ENCODE measurements around the gene SSTR4. TPM values are rescaled to one million over a fixed set of nuclear protein-coding genes. Genes with fewer than 3 reads are reported as not detected.

Gene SSTR4
- total RNA-seq, 2 donors from 2014 or later, result not detected

DNA sequence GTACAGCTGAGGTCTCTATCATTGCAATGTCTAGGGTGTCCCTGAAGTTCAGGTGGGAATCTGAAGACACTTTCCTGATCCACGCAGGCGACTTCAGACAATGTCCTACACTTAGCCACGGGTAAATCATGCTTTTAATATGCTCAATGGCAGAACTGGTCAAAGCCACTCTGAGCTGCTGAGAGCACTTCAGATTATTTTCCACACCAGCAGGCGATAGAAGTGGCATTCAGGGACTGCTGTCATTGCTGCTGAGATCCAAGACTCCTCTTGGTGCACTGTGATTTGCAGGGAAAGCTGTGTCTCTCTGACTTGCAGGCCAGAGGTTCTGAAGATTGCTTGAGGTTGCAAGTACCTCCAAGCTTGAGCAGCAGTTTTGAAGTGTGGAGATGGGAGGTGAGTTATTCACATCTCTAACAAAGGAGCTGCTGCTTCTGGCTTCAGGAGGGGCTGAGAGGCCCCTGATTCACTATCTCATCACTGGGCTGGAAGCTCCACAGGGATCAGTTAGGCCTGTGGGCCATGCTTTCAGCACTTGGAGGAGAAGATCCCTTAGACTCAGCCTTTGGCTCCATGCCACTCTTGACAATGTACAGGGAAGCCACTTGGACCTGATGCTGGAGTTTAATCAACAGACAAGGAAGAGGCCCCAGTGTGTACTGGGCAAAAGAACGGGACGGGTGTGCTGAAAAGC lies 2.9 kb upstream of the SSTR4 start:
- no peak for DNase-seq (ENCODE audit: low spot score)
- Histone ChIP-seq H3K27ac (no peak overlapping the region), H3K4me1 (peaks cover 0 to 19% of the 10 kb centered on the region in 2 donors), H3K9me3 (no peaks in the 10 kb centered on the region), H3K27me3 (peaks cover 5 to 14% of the 10 kb centered on the region in 2 donors), H3K36me3 (no peaks in the 10 kb centered on the region), H3K4me3 (no peak overlapping the region)
- TF ChIP-seq CTCF (IDR thresholded peaks at IDR 0.05), result no peak

- H3K4me3 ChIP-seq, result no peak overlapping the region
- no peak overlapping the region for H3K27ac ChIP-seq
- H3K27me3 ChIP-seq, result peaks cover 5 to 14% of the 10 kb centered on the region in 2 donors
- H3K36me3 ChIP-seq, result no peaks in the 10 kb centered on the region
- no peak for DNase-seq (ENCODE audit: low spot score)
- H3K4me1 ChIP-seq, result peaks cover 0 to 19% of the 10 kb centered on the region in 2 donors
- no peaks in the 10 kb centered on the region for H3K9me3 ChIP-seq
- TF ChIP-seq CTCF (IDR thresholded peaks at IDR 0.05), result no peak
These were observed 2.4 kb upstream of the SSTR4 start for GRCh38 chr20:23032750-23033078.

DNA sequence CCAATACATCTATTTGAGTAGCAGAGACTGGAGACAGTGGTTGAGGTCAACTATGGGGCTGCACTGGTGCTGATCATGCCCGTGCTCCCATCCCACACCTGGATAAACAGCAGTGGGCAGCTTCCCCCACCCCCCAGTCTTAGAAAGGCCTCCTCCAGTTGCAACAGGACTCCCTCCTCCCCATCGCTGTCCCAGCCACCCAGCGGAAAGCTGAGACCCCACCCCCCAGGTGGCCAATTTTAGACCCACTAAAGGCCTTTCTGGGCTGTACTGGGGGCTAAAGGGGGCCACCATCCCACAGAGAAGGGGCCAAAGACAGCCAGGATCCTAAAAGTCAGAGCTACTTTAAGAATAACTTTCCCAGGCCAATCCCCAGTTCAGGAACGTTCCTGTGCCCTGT lies 1.2 kb upstream of the SSTR4 start:
- Histone ChIP-seq H3K27ac (no peak overlapping the region), H3K4me1 (peaks cover 0 to 19% of the 10 kb centered on the region in 2 donors), H3K9me3 (no peaks in the 10 kb centered on the region), H3K27me3 (peaks cover 5 to 14% of the 10 kb centered on the region in 2 donors), H3K36me3 (no peaks in the 10 kb centered on the region), H3K4me3 (no peak overlapping the region)
- no peak for TF ChIP-seq CTCF (IDR thresholded peaks at IDR 0.05)
- no peak for DNase-seq (ENCODE audit: low spot score)

DNA sequence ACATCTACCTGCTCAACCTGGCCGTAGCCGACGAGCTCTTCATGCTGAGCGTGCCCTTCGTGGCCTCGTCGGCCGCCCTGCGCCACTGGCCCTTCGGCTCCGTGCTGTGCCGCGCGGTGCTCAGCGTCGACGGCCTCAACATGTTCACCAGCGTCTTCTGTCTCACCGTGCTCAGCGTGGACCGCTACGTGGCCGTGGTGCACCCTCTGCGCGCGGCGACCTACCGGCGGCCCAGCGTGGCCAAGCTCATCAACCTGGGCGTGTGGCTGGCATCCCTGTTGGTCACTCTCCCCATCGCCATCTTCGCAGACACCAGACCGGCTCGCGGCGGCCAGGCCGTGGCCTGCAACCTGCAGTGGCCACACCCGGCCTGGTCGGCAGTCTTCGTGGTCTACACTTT lies 619 bp downstream of the SSTR4 start:
- no peak for DNase-seq (ENCODE audit: low spot score)
- no peaks in the 10 kb centered on the region for H3K9me3 ChIP-seq
- TF ChIP-seq CTCF (IDR thresholded peaks at IDR 0.05), result no peak
- no peak overlapping the region for H3K4me3 ChIP-seq
- H3K27me3 ChIP-seq, result peaks cover 5 to 11% of the 10 kb centered on the region in 2 donors
- H3K27ac ChIP-seq, result no peak overlapping the region
- no peaks in the 10 kb centered on the region for H3K36me3 ChIP-seq
- peaks cover 0 to 19% of the 10 kb centered on the region in 2 donors for H3K4me1 ChIP-seq

- Histone ChIP-seq H3K27ac (no peak overlapping the region), H3K36me3 (no peaks in the 10 kb centered on the region), H3K27me3 (peaks cover 5 to 11% of the 10 kb centered on the region in 2 donors), H3K9me3 (no peaks in the 10 kb centered on the region), H3K4me1 (peaks cover 0 to 19% of the 10 kb centered on the region in 2 donors), H3K4me3 (no peak overlapping the region)
- TF ChIP-seq CTCF (IDR thresholded peaks at IDR 0.05), result no peak
- DNase-seq (ENCODE audit: low spot score), result no peak
These were observed 1.3 kb downstream of the SSTR4 start for GRCh38 chr20:23036371-23036770.

DNA sequence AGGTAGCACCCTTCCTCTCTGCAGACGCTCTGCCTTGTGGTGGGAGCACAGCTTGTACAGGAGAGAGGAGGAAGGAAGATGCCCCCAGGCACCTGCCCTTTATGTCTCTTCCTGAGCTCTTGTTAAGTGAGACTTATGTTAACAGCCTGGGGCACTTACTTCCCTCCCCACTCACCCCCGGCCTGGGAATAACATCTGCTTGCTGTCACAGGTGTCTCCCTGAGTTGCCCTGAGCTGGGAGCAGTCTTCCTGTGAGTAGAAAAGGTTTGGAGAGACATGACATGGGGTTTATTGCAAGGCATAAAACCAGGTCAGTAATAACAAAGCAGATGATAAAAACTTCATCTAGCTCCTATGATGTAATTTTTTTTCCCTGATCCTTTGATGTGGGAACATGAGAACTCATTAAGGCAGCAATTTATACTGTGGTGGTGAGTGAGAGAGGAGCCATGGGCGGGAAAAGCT lies 1.9 kb downstream of the SSTR4 start:
- Histone ChIP-seq H3K27me3 (peaks cover 5 to 11% of the 10 kb centered on the region in 2 donors), H3K27ac (no peak overlapping the region), H3K4me1 (peaks cover 0 to 14% of the 10 kb centered on the region in 2 donors), H3K9me3 (no peaks in the 10 kb centered on the region), H3K36me3 (no peaks in the 10 kb centered on the region), H3K4me3 (no peak overlapping the region)
- no peak for DNase-seq (ENCODE audit: low spot score)
- TF ChIP-seq CTCF (IDR thresholded peaks at IDR 0.05), result no peak
